GM18858 (cell line): ENCODE measurements around the gene EXOC2.

Experiments
- ATAC-seq: cut with Tn5 transposase; IDR thresholded peaks from one replicate; pipeline ENCODE4 v1.9.1; 2021; ENCODE audit not compliant: unreplicated experiment

The EXOC2 gene

GRCh38 chr6:530425-530824 is 162.5 kb downstream of the EXOC2 start:
- no peak for ATAC-seq

DNA sequence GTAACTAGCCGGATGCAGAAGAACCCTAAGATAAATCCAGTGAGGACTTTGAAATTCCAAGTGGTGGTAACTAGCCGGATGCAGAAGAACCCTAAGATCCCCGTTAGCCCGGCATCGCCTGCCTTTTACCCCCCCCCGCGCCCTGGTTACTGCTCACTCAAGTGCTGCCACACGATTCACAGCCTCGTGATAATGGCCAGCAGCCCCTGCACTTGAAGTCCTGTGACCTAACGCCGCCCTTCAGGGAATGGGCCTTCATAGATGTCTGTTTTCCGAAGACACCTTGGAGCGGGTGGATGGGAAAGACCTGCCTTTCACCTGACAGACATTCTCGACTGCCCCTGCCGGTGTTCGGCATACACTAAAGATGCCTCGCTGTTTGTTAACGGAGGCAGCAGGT is 163.9 kb downstream of the EXOC2 start:
- ATAC-seq = no peak

- ATAC-seq = no peak
These were observed 164.8 kb downstream of the EXOC2 start for GRCh38 chr6:527989-528673.

GRCh38 chr6:524803-525202 is 168.1 kb downstream of the EXOC2 start:
- no peak for ATAC-seq

DNA sequence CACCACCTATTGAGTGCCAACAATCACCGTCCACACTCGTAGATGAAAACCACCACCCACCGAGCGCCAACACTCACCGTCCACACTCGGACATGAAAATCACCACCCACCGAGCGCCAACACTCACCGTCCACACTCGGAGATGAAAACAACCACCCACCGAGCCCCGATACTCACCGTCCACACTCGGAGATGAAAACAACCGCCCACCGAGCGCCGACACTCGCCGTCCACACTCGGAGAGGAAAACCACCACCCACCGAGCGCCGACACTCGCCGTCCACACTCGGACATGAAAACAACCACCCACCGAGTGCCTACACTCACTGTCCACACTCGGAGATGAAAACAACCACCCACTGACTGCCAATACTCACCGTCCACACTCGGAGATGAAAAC is 172.1 kb downstream of the EXOC2 start:
- ATAC-seq = no peak

GRCh38 chr6:518218-518617 is 174.7 kb downstream of the EXOC2 start:
- no peak for ATAC-seq

- ATAC-seq = no peak
These were observed 176.7 kb downstream of the EXOC2 start for GRCh38 chr6:516213-516612.

GRCh38 chr6:515267-515666 is 177.7 kb downstream of the EXOC2 start:
- no peak for ATAC-seq

DNA sequence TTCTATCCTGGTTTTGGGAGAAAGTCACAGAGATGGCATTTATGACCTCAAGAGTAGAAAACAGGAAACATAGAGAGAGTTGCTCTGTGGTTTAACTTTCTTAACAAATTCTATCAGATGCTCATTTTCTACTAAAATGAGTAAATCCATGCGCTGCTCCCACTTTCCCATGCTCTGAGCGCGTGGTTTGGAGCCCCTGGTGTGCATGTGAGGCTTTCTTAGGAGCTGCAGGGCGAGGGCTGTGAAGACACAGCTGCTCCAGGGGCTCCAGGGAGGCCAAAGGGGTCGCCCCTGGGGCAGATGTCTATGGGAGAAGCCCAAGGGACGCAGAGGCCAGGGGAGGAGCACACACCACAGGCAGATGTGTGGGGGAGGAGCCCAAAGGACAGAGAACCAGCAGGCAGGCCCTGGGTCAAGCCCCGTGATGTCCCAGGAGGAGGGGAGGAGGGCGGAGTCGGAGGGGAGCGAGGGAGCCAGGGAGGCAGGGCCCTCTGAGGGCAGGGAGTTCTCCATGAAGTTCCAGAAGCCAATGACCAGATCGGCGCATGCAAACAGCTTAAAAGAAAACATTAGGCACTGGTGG is 178.5 kb downstream of the EXOC2 start:
- ATAC-seq = no peak

GRCh38 chr6:513961-514360 is 179.0 kb downstream of the EXOC2 start:
- no peak for ATAC-seq

GRCh38 chr6:513058-513457 is 179.9 kb downstream of the EXOC2 start:
- no peak for ATAC-seq

DNA sequence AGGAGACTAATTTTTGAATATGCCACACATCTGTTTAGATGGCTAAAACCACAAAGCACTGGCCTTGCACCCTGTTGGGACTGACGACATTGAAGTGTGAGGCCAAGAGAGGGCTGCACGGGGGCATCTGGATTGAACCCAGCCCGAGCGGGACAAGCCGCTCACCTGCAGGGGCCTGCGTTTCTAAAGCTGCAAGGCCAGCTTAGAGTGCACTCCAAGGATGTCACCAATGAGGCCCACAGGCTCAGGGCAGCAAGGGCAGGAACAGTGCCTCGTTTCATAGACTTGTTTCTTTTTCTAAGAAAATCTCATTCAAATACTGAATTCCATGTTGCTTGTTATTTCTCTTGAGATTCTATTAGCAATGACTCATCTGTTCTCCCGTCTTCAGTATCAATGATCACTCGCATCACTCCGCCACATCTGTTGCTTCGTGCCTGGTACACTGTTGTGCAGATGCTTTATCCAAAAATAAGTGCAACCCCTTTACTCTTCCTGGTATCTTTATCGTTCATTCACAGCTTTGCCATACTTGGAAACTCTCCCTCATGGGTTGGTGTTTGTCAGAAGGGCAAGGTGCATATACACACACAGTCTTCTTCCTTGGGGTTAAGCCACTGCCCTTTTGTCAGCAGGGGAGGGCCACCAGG is 181.3 kb downstream of the EXOC2 start:
- ATAC-seq = no peak

- no peak for ATAC-seq
These were observed 183.3 kb downstream of the EXOC2 start for GRCh38 chr6:509676-510075.

GRCh38 chr6:508614-509013 is 184.3 kb downstream of the EXOC2 start:
- no peak for ATAC-seq

- no peak for ATAC-seq
These were observed 184.9 kb downstream of the EXOC2 start for GRCh38 chr6:508006-508405.

DNA sequence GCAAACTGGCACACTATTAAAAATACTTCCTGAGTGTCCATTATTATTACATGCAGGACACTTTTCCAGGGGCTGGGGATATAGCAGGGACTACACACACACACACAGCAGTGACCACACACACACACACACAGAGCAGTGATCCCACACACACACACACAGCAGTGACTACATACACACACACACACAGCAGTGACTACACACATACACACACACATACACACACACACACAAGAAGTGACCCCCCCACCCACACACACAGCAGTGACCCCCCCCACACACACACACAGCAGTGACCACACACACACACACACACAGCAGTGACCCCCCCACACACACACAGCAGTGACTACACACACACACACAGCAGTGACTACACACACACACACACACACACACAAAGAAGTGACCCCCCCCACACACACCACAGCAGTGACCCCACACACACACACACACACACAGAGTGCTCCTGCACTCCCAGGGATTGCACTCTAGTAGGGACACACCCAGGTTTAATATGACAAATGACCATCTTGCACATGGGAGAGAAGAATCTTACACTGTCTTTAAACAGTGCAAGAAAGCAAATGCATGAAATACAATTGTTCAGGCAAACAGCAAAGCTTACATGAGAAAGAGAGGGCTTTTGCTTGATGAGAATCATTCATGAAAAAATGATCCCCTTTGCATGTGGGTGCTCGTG is 185.9 kb downstream of the EXOC2 start:
- no peak for ATAC-seq

GRCh38 chr6:506508-506907 is 186.4 kb downstream of the EXOC2 start:
- ATAC-seq = no peak

DNA sequence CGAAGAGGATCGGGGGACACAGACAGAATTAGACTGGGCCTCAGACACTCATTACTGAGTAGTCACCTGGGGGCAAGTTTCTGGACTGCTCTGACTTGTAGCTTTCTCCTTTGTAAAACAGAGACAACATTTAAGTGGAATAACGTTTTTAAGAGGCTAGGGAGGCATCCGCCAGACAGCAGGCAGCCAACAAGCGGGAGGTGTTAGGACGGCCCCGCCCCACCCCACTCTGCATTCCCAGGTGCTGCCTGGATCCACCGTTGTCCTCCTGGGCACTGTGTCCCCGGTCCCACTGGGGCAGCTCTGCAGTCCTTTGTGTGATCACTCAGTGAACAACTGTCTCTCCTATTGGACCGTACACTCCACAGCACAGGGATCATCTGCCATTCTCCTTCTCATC is 187.6 kb downstream of the EXOC2 start:
- no peak for ATAC-seq

- no peak for ATAC-seq
These were observed 188.4 kb downstream of the EXOC2 start for GRCh38 chr6:504446-504980.

GRCh38 chr6:503610-504362 is 189.2 kb downstream of the EXOC2 start:
- ATAC-seq = no peak

DNA sequence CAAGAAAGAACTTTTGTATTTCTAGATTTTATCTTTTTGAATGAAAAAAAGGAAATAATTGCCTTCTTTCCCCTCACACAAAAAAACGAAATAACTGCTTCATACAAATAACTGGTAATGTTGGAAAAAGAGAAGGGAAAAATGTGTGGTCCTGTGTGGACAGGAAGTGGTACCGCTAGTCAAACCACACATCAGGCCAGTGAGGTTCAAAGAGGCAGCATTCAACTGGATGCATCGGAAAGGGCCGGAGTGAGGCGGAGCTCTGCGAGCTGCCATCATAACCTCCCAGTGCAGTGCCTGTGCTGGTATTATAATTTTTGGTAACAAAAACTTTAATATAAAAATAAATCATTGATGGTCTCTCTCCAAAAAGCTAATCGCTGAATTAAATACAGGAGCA is 190.2 kb downstream of the EXOC2 start:
- no peak for ATAC-seq
